ENCODE data around the gene EGLN3. TPM values are rescaled to one million over a fixed set of nuclear protein-coding genes. Genes with fewer than 3 reads are reported as not detected.

EGLN3 gene
- total and polyA plus RNA-seq, 2 donors (not counting 3 experiments of a cell fraction or from before 2014, with no cell fraction given), result 0.20 TPM; not detected in 1

DNA sequence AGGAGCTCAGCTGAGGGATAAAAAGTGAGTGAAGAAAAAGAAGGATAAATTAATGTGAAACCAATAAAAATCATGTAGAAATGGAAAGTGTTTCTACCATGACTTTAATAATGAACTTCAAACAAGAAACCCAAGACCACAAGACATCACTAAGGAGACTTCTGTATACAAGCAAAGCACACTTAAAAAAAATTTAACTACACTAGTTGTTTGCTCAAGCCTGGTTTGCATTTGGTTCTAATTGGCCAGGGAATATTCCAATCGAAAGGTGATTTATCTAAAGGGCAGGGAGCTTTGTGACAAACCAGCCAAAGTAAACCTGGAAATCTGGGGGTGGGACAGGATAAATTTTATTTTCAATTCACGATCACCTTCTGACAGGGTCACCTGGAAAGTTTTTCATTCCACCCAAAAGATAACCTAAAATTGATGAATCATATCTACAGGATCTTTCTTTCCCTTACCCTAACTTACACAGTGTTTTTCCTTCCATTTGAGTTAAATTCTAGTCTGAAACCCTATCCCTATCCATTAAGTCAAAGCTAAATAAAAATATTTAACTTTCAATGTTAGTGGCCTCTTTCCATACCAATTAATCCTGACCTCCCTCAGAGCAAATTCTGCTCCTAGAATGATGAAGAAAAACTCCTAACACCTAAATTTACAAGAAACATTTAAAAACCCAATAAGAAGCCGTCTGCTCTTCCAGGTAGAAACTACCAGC is 2.6 kb downstream of the EGLN3 start:
- dilution Hi-C loops (cut with MboI; ENCODE audit: extremely low pct_ligation_motif_present, low sequenced_read_pairs), result no loop called here
- no peaks in the 10 kb centered on the region for H3K79me2 ChIP-seq (ENCODE audit: control insufficient read depth, insufficient read depth, low read length)

More for the DNA sequence above, 2.6 kb downstream of the EGLN3 start:
- H3K36me3 ChIP-seq (ENCODE audit: control insufficient read depth in 2 of 2, extremely low read depth in 1 of 2, insufficient read depth in 2 of 2, low read length in 2 of 2), result no peaks in the 10 kb centered on the region
- no peaks in the 10 kb centered on the region for H4K20me1 ChIP-seq (replicated peaks; ENCODE audit: control insufficient read depth, extremely low read depth, insufficient read depth, low read length)
- peaks cover 41 to 49% of the 10 kb centered on the region in 2 experiments for H3K27me3 ChIP-seq (ENCODE audit: control insufficient read depth in 2 of 2, insufficient read depth in 2 of 2, low read length in 2 of 2)
- peaks cover 10% of the 10 kb centered on the region for H3K4me1 ChIP-seq (ENCODE audit: control insufficient read depth, extremely low read depth, insufficient read depth, low read length)
- no peak for DNase-seq (ENCODE audit: low read depth, low spot score)
- BruUV-seq (replicated peaks), result no TSS peak
- POLR2A ChIA-PET, result no interaction called here
- no peak overlapping the region for H3K4me2 ChIP-seq (ENCODE audit: insufficient read depth, low read length)
- no peak overlapping the region for H3K9ac ChIP-seq (replicated peaks; ENCODE audit: extremely low read depth, insufficient read depth, low read length)
- no peak for FAIRE-seq
- no peak overlapping the region for H3K4me3 ChIP-seq (replicated peaks in 1 of 3; ENCODE audit: insufficient read depth in 1 of 3, low read depth in 1 of 3, low read length in 3 of 3)
- no peak for TF ChIP-seq MAX (IDR thresholded peaks at IDR 0.05; ENCODE audit: insufficient read depth, insufficient read length)
- no peak for TF ChIP-seq POLR2AphosphoS5 (IDR thresholded peaks at IDR 0.05; ENCODE audit: insufficient read depth, low read depth, low read length)
- TF ChIP-seq FOS (IDR thresholded peaks at IDR 0.05; ENCODE audit: borderline replicate concordance, insufficient read depth, low read length), result no peak
- TF ChIP-seq POLR2A (IDR thresholded peaks at IDR 0.05; ENCODE audit: low read depth, low read length), result no peak
- no peak for TF ChIP-seq GATA2 (IDR thresholded peaks at IDR 0.05; ENCODE audit: insufficient read depth, insufficient read length, low read depth, low read length)
- TF ChIP-seq JUN (IDR thresholded peaks at IDR 0.05; ENCODE audit: borderline replicate concordance, insufficient read depth, insufficient read length, low read depth), result no peak
- no peak for TF ChIP-seq MYC (IDR thresholded peaks at IDR 0.05; ENCODE audit: low read depth, low read length)
- TF ChIP-seq CTCF (IDR thresholded peaks at IDR 0.05; ENCODE audit: extremely low read depth in 1 of 2, insufficient read depth in 1 of 2, low read depth in 1 of 2, low read length in 2 of 2), result no peak
- TF ChIP-seq EZH2 (IDR thresholded peaks at IDR 0.05; ENCODE audit: borderline replicate concordance, low read depth, low read length, severe bottlenecking), result no peak
- intact Hi-C loops (cut with micrococcal nuclease), result no loop called here
- no peak overlapping the region for H3K27ac ChIP-seq (ENCODE audit: insufficient read depth, low read depth, low read length)
- H3K9me3 ChIP-seq (replicated peaks; ENCODE audit: control insufficient read depth, insufficient read depth, low read length), result no peaks in the 10 kb centered on the region
- no peak overlapping the region for H2AFZ ChIP-seq (ENCODE audit: low read depth, low read length)
- CTCF ChIA-PET, result interaction anchor here (0.8 to 1.6 kb wide), 2 partner anchors 78 to 99 kb away, joined by 3 to 5 read pairs; no protein-coding TSS in a partner anchor
- H3K9me1 ChIP-seq (replicated peaks; ENCODE audit: control insufficient read depth, extremely low read depth, insufficient read depth, low read length), result no peaks in the 10 kb centered on the region

Measured in endothelial cell of umbilical vein (primary cell).